Stomach smooth muscle (tissue), 2 donors: Measurements from ENCODE around the gene AMIGO2.

Source experiments
- H3K27ac ChIP-seq: one replicate; pipeline ENCODE4 v1.7.0; 2013; ENCODE audit warnings: mild to moderate bottlenecking, low read length, inconsistent platforms
- H3K27me3 ChIP-seq, 2 donors: one replicate each; pipeline ENCODE4 v1.7.0; 2013; ENCODE audit warnings: low read length in 2 of 2; ENCODE audit not compliant: insufficient read depth in 2 of 2, control insufficient read depth in 1 of 2
- H3K36me3 ChIP-seq, 2 donors: one replicate each; pipeline ENCODE4 v1.7.0; 2013; ENCODE audit warnings: low read length in 2 of 2; ENCODE audit not compliant: control insufficient read depth in 2 of 2, insufficient read depth in 2 of 2
- H3K4me1 ChIP-seq: one replicate; pipeline ENCODE4 v1.7.0; 2013; ENCODE audit warnings: low read length; ENCODE audit not compliant: control insufficient read depth, insufficient read depth
- H3K4me3 ChIP-seq, 2 donors: one replicate each; pipeline ENCODE4 v1.7.0; 2013; ENCODE audit warnings: low read length in 2 of 2
- H3K9ac ChIP-seq, 2 donors: one replicate each; pipeline ENCODE4 v1.7.0; 2013; ENCODE audit warnings: low read length in 2 of 2, mild to moderate bottlenecking in 1 of 2
- H3K9me3 ChIP-seq, 2 donors: one replicate each; pipeline ENCODE4 v1.7.0; 2013; ENCODE audit warnings: low read length in 2 of 2; ENCODE audit not compliant: control insufficient read depth in 2 of 2
- donor health status: healthy.
- donor health status: Pancreatic carcinoma.

The AMIGO2 gene

GRCh38 chr12:47033789-47034555 lies 45.8 kb downstream of the AMIGO2 start:
- Histone ChIP-seq H3K4me3 (no peak overlapping the region), H3K9me3 (no peaks in the 10 kb centered on the region), H3K4me1 (peaks cover 3% of the 10 kb centered on the region), H3K9ac (no peak overlapping the region), H3K27me3 (no peaks in the 10 kb centered on the region), H3K27ac (no peak overlapping the region), H3K36me3 (no peaks in the 10 kb centered on the region)

- no peak overlapping the region for H3K4me3 ChIP-seq
- peaks cover 3% of the 10 kb centered on the region for H3K4me1 ChIP-seq
- H3K36me3 ChIP-seq = no peaks in the 10 kb centered on the region
- H3K27me3 ChIP-seq = no peaks in the 10 kb centered on the region
- H3K27ac ChIP-seq = no peak overlapping the region
- no peaks in the 10 kb centered on the region for H3K9me3 ChIP-seq
- H3K9ac ChIP-seq = no peak overlapping the region
Observed at GRCh38 chr12:47033081-47033480, 46.7 kb downstream of the AMIGO2 start.

- no peak overlapping the region for H3K27ac ChIP-seq
- H3K9ac ChIP-seq = no peak overlapping the region
- H3K4me3 ChIP-seq = no peak overlapping the region
- H3K4me1 ChIP-seq = peaks cover 3% of the 10 kb centered on the region
- no peaks in the 10 kb centered on the region for H3K27me3 ChIP-seq
- H3K36me3 ChIP-seq = no peaks in the 10 kb centered on the region
- H3K9me3 ChIP-seq = no peaks in the 10 kb centered on the region
Observed at GRCh38 chr12:47032644-47033043, 47.1 kb downstream of the AMIGO2 start.

GRCh38 chr12:47029903-47030302 lies 49.9 kb downstream of the AMIGO2 start:
- H3K4me3 ChIP-seq = no peak overlapping the region
- H3K4me1 ChIP-seq = peaks cover 3% of the 10 kb centered on the region

GRCh38 chr12:47028981-47029708 lies 50.6 kb downstream of the AMIGO2 start:
- Histone ChIP-seq H3K9ac (no peak overlapping the region), H3K27ac (no peak overlapping the region), H3K4me1 (peaks cover 3% of the 10 kb centered on the region), H3K9me3 (no peaks in the 10 kb centered on the region), H3K4me3 (no peak overlapping the region), H3K27me3 (no peaks in the 10 kb centered on the region), H3K36me3 (no peaks in the 10 kb centered on the region)

More at GRCh38 chr12:47029903-47030302, 49.9 kb downstream of the AMIGO2 start:
- Histone ChIP-seq H3K27ac (no peak overlapping the region), H3K27me3 (no peaks in the 10 kb centered on the region), H3K9me3 (no peaks in the 10 kb centered on the region), H3K36me3 (no peaks in the 10 kb centered on the region), H3K9ac (no peak overlapping the region)

GRCh38 chr12:47028186-47028585 lies 51.6 kb downstream of the AMIGO2 start:
- H3K9me3 ChIP-seq = no peaks in the 10 kb centered on the region
- no peaks in the 10 kb centered on the region for H3K36me3 ChIP-seq
- H3K9ac ChIP-seq = no peak overlapping the region
- H3K27ac ChIP-seq = no peak overlapping the region
- no peak overlapping the region for H3K4me3 ChIP-seq
- H3K4me1 ChIP-seq = peaks cover 3% of the 10 kb centered on the region
- H3K27me3 ChIP-seq = no peaks in the 10 kb centered on the region
